Neural progenitor cell (in vitro differentiated cells): ENCODE results near the gene FKBP14. TPM values are rescaled to one million over a fixed set of nuclear protein-coding genes. Genes with fewer than 3 reads are reported as not detected.
A peak's percentile ranks its signal among the peaks of the same experiment; 100 is the strongest.

Experiments
- DNase-seq: peaks from one replicate; pipeline ENCODE4 v3.0.0-alpha.2; 2016; ENCODE audit warnings: low spot score
- H2AFZ ChIP-seq: fragments of 200-600 bp; sonication (generic); replicated peaks from 2 replicates; pipeline ENCODE4 v1.6.1; 2016; ENCODE audit warnings: antibody characterized with exemption
- H3F3A ChIP-seq: fragments of 200-600 bp; sonication (generic); 2 replicates; pipeline ENCODE4 v1.6.1; 2016; ENCODE audit warnings: antibody characterized with exemption, low read depth
- H3K27ac ChIP-seq: fragments of 200-600 bp; sonication (generic); 2 replicates; pipeline ENCODE4 v1.5.1; 2016; ENCODE audit warnings: mild to moderate bottlenecking
- H3K27me3 ChIP-seq: fragments of 200-600 bp; sonication (generic); 2 replicates; pipeline ENCODE4 v1.6.1; 2016; ENCODE audit warnings: mild to moderate bottlenecking, moderate library complexity
- H3K36me3 ChIP-seq: fragments of 200-600 bp; sonication (generic); 2 replicates; pipeline ENCODE4 v1.5.1; 2016
- H3K4me1 ChIP-seq: fragments of 200-600 bp; sonication (generic); 2 replicates; pipeline ENCODE4 v1.6.1; 2016; ENCODE audit warnings: mixed run types
- H3K4me2 ChIP-seq: fragments of 200-600 bp; sonication (generic); 2 replicates; pipeline ENCODE4 v1.6.1; 2016
- H3K4me3 ChIP-seq: fragments of 200-600 bp; sonication (generic); 2 replicates; pipeline ENCODE4 v1.5.1; 2016
- H3K79me2 ChIP-seq: fragments of 200-600 bp; sonication (generic); 2 replicates; pipeline ENCODE4 v1.6.1; 2016; ENCODE audit warnings: low read depth
- H3K9ac ChIP-seq: fragments of 200-600 bp; sonication (generic); 2 replicates; pipeline ENCODE4 v1.6.1; 2016
- H3K9me3 ChIP-seq: fragments of 200-600 bp; sonication (generic); 2 replicates; pipeline ENCODE4 v1.5.1; 2016; ENCODE audit warnings: low read depth
- H4K20me1 ChIP-seq: fragments of 200-600 bp; sonication (generic); 2 replicates; pipeline ENCODE4 v1.6.1; 2016; ENCODE audit warnings: low read depth
- H3K27ac Mint-ChIP-seq: 3 replicates; pipeline ENCODE4 v1.8.0; 2021; ENCODE audit warnings: mixed read lengths
- H3K27me3 Mint-ChIP-seq: 2 replicates; pipeline ENCODE4 v1.8.0; 2022; ENCODE audit warnings: low read depth, mild to moderate bottlenecking, inconsistent platforms, moderate library complexity, mixed read lengths; ENCODE audit not compliant: insufficient read depth
- H3K36me3 Mint-ChIP-seq: 3 replicates; pipeline ENCODE4 v1.8.0; 2021; ENCODE audit warnings: mixed read lengths
- H3K4me1 Mint-ChIP-seq: 3 replicates; pipeline ENCODE4 v1.8.0; 2021; ENCODE audit warnings: mixed read lengths
- H3K4me3 Mint-ChIP-seq: 3 replicates; pipeline ENCODE4 v1.8.0; 2021; ENCODE audit warnings: mild to moderate bottlenecking, moderate library complexity, mixed read lengths
- H3K9me3 Mint-ChIP-seq: 3 replicates; pipeline ENCODE4 v1.8.0; 2020; ENCODE audit warnings: mixed read lengths
- CTCF ChIP-seq: fragments of 200-600 bp; sonication (generic); IDR thresholded peaks from 2 replicates; pipeline ENCODE4 v1.5.1; 2017; ENCODE audit warnings: antibody characterized with exemption, mild to moderate bottlenecking
- EZH2 ChIP-seq: fragments of 200-600 bp; sonication (generic); IDR thresholded peaks from 2 replicates; pipeline ENCODE4 v1.6.1; 2017; ENCODE audit warnings: antibody characterized with exemption, mild to moderate bottlenecking, moderate library complexity
- EZH2phosphoT487 ChIP-seq: fragments of 200-600 bp; sonication (generic); IDR thresholded peaks from 2 replicates; pipeline ENCODE4 v1.6.1; 2017; ENCODE audit warnings: antibody characterized with exemption
- total RNA-seq: library from RNA; depleted of rRNA; stranded (reverse); fragments of >200 nt; gene quantifications from 2 replicates; pipeline ENCODE4 v1.2.3, GENCODE V29; 2015; ENCODE audit warnings: low replicate concordance

Gene FKBP14
- total RNA-seq, 1 donor from 2014 or later = 4.5 TPM

GRCh38 chr7:29987083-29987482 lies 39.4 kb downstream of the FKBP14 start:
- Histone ChIP-seq H3K4me3 (no peak overlapping the region), H3K4me1 (peaks cover 12% of the 10 kb centered on the region), H3K4me2 (no peak overlapping the region), H3K27me3 (no peaks in the 10 kb centered on the region), H4K20me1 (peaks cover 6% of the 10 kb centered on the region), H3K79me2 (peaks cover 76% of the 10 kb centered on the region), H3K9ac (no peak overlapping the region), H3F3A (peaks cover 5% of the 10 kb centered on the region), H3K27ac (no peak overlapping the region), H3K9me3 (no peaks in the 10 kb centered on the region), H3K36me3 (no peaks in the 10 kb centered on the region), H2AFZ (no peak overlapping the region)
- peaks cover 6% of the 10 kb centered on the region for H3K27me3 Mint-ChIP-seq
- peaks cover 21% of the 10 kb centered on the region for H3K36me3 Mint-ChIP-seq
- peaks cover 7% of the 10 kb centered on the region for H3K9me3 Mint-ChIP-seq
- no peak for DNase-seq
- H3K4me1 Mint-ChIP-seq = peaks cover 23% of the 10 kb centered on the region
- no peak for TF ChIP-seq EZH2
- no peak for TF ChIP-seq CTCF
- no peak for TF ChIP-seq EZH2phosphoT487
- peak overlapping the region; percentile 27 for H3K27ac Mint-ChIP-seq
- peak overlapping the region; percentile 48 for H3K4me3 Mint-ChIP-seq

DNA sequence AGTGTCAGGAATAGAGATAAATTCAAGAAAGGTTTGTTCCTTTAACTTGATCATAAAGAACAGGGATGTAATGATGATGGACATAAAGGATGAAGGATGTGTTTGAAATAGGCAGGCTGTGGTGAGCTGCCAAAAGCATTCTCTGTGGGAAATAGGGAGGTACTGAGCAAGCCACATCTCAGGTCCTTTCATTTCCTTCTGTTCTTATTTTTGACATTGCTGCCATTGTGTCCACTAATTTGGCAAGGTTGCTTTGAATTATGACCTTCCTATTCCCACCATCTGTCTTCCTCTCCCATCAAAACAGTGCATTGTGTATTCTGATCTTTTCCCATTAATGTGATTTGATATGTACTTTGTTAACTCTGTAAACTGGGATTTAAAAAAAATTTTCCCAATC lies 46.4 kb downstream of the FKBP14 start:
- H3K4me3 ChIP-seq = no peak overlapping the region
- H3K36me3 Mint-ChIP-seq = peaks cover 13% of the 10 kb centered on the region
- H3K79me2 ChIP-seq = peaks cover 94% of the 10 kb centered on the region
- no peak overlapping the region for H3K4me3 Mint-ChIP-seq
- peaks cover 2% of the 10 kb centered on the region for H3K27me3 Mint-ChIP-seq
- H3K27me3 ChIP-seq = no peaks in the 10 kb centered on the region
- H2AFZ ChIP-seq = no peak overlapping the region
- H3K9ac ChIP-seq = no peak overlapping the region
- H3K27ac ChIP-seq = no peak overlapping the region
- H3K9me3 Mint-ChIP-seq = no peaks in the 10 kb centered on the region
- H4K20me1 ChIP-seq = peaks cover 69% of the 10 kb centered on the region
- H3K36me3 ChIP-seq = no peaks in the 10 kb centered on the region
- no peaks in the 10 kb centered on the region for H3K9me3 ChIP-seq
- H3K4me1 Mint-ChIP-seq = peaks cover 39% of the 10 kb centered on the region
- no peak overlapping the region for H3K4me2 ChIP-seq
- H3F3A ChIP-seq = peaks cover 19% of the 10 kb centered on the region
- no peak for DNase-seq
- H3K4me1 ChIP-seq = peaks cover 14% of the 10 kb centered on the region
- no peak overlapping the region for H3K27ac Mint-ChIP-seq
- TF ChIP-seq EZH2 (no peak), CTCF (no peak), EZH2phosphoT487 (no peak)

GRCh38 chr7:29977886-29978651 lies 48.4 kb downstream of the FKBP14 start:
- no peaks in the 10 kb centered on the region for H3K36me3 ChIP-seq
- no peak overlapping the region for H3K9ac ChIP-seq
- no peaks in the 10 kb centered on the region for H3K27me3 ChIP-seq
- H3K4me3 ChIP-seq = no peak overlapping the region
- peaks cover 69% of the 10 kb centered on the region for H4K20me1 ChIP-seq
- no peak overlapping the region for H2AFZ ChIP-seq
- peak overlapping the region; percentile 51 for H3K27ac ChIP-seq
- peak overlapping the region; percentile 26 for H3K4me2 ChIP-seq
- H3K9me3 Mint-ChIP-seq = no peaks in the 10 kb centered on the region
- peaks cover 47% of the 10 kb centered on the region for H3K4me1 Mint-ChIP-seq
- H3K36me3 Mint-ChIP-seq = peaks cover 11% of the 10 kb centered on the region
- peaks cover 95% of the 10 kb centered on the region for H3K79me2 ChIP-seq
- TF ChIP-seq EZH2 = no peak
- TF ChIP-seq CTCF = peak; percentile 63
- H3K9me3 ChIP-seq = no peaks in the 10 kb centered on the region
- peaks cover 4% of the 10 kb centered on the region for H3K27me3 Mint-ChIP-seq
- peaks cover 14% of the 10 kb centered on the region for H3K4me1 ChIP-seq
- DNase-seq = peak; percentile 82
- H3F3A ChIP-seq = peaks cover 19% of the 10 kb centered on the region
- H3K27ac Mint-ChIP-seq = peak overlapping the region; percentile 55
- H3K4me3 Mint-ChIP-seq = no peak overlapping the region
